HCT116 (cell line): ENCODE results near the gene LASP1. TPM values are rescaled to one million over a fixed set of nuclear protein-coding genes. Genes with fewer than 3 reads are reported as not detected.

ENCODE experiments used
- ATAC-seq: fragments of 200-7000 bp; cut with Tn5 transposase; 2 replicates; pipeline ENCODE4 v1.9.1; 2020; ENCODE audit warnings: mild to moderate bottlenecking, moderate library complexity
- BruUV-seq: library from RNA; stranded (reverse); fragments of 400-500 nt; replicated peaks from 2 replicates; lab custom pipeline; 2021; lab: Mats Ljungman, UMichigan
- CTCF ChIA-PET: fragments of 300-600 bp; sonication (Branson Sonifier 250); formaldehyde crosslinking; loops from one replicate; lab custom pipeline; 2021; ENCODE audit warnings: antibody characterized with exemption; lab: Charles Lee
- POLR2A ChIA-PET: fragments of 300-600, 350-600 bp; sonication (Branson Sonifier 250); formaldehyde crosslinking; loops from one replicate; lab custom pipeline; 2021; ENCODE audit warnings: antibody characterized with exemption; lab: Charles Lee
- RAD21 ChIA-PET, 2 experiments: fragments of 300-600 bp; sonication (Branson Sonifier 250); formaldehyde crosslinking; loops; one replicate each; lab custom pipeline; 2023; ENCODE audit warnings: low total read pairs in 2 of 2; ENCODE audit not compliant: uncharacterized antibody in 2 of 2, unreplicated experiment in 2 of 2, low non-redundant PET in 1 of 2; lab: Charles Lee
- DNase-seq: peaks from one replicate; pipeline ENCODE4 v3.0.0-alpha.2; 2010; ENCODE audit warnings: low read depth, low spot score
- H2AFZ ChIP-seq: fragments of 200-600 bp; shearing (Covaris generic), sonication (generic); 2 replicates; pipeline ENCODE4 v1.6.1; 2017; ENCODE audit warnings: low read depth, mixed run types, mixed read lengths, antibody characterized with exemption, low read length; ENCODE audit not compliant: poor library complexity, severe bottlenecking
- H3K27ac ChIP-seq: 2 replicates; pipeline ENCODE4 v1.5.1; 2012; ENCODE audit warnings: low read depth, low read length
- H3K27me3 ChIP-seq: fragments of 200-600 bp; sonication (generic); 2 replicates; pipeline ENCODE4 v1.6.1; 2016; ENCODE audit warnings: mixed run types, low read length, mixed read lengths; ENCODE audit not compliant: insufficient read depth
- H3K36me3 ChIP-seq, 2 experiments: fragments of 200-500 bp in 1 of 2; fragments of 200-600 bp in 1 of 2; sonication (Bioruptor generic) in 1 of 2; sonication (generic) in 1 of 2; 2 replicates each; pipeline versions ENCODE4 v1.5.1 to v1.6.1; 2014 to 2016; ENCODE audit warnings: low read length in 2 of 2, inconsistent platforms in 1 of 2, mixed read lengths in 1 of 2, mixed run types in 1 of 2; ENCODE audit not compliant: insufficient read depth in 2 of 2, control insufficient read depth in 1 of 2
- H3K4me1 ChIP-seq, 2 experiments: fragments of 200-600 bp in 1 of 2; sonication (generic) in 1 of 2; 2 replicates each; pipeline versions ENCODE4 v1.5.1 to v1.6.1; 2012 to 2017; ENCODE audit warnings: low read length in 2 of 2, inconsistent platforms in 1 of 2, mild to moderate bottlenecking in 1 of 2, mixed read lengths in 1 of 2, mixed run types in 1 of 2, moderate library complexity in 1 of 2; ENCODE audit not compliant: insufficient read depth in 2 of 2, control insufficient read depth in 1 of 2
- H3K4me2 ChIP-seq: fragments of 200-600 bp; sonication (generic); 2 replicates; pipeline ENCODE4 v1.6.1; 2017; ENCODE audit warnings: mixed run types, low read length, mixed read lengths
- H3K4me3 ChIP-seq, 2 experiments: fragments of 200-600 bp in 1 of 2; sonication (generic) in 1 of 2; replicated peaks in 1 of 2; 2 replicates each; pipeline ENCODE4 v1.5.1; 2011 to 2016; ENCODE audit warnings: low read length in 2 of 2, control low read depth in 1 of 2, low read depth in 1 of 2, mild to moderate bottlenecking in 1 of 2, mixed read lengths in 1 of 2, mixed run types in 1 of 2
- H3K79me2 ChIP-seq: fragments of 200-600 bp; sonication (generic); 2 replicates; pipeline ENCODE4 v1.6.1; 2017; ENCODE audit warnings: mild to moderate bottlenecking, mixed run types, low read length, moderate library complexity, mixed read lengths; ENCODE audit not compliant: insufficient read depth
- H3K9ac ChIP-seq: fragments of 200-600 bp; sonication (generic); 2 replicates; pipeline ENCODE4 v1.6.1; 2016; ENCODE audit warnings: low read length, mixed read lengths
- H3K9me2 ChIP-seq: fragments of 200-600 bp; sonication (generic), shearing (Covaris generic); 2 replicates; pipeline ENCODE4 v1.6.1; 2017; ENCODE audit warnings: mixed run types, mild to moderate bottlenecking, moderate library complexity; ENCODE audit not compliant: insufficient read depth
- H3K9me3 ChIP-seq, 2 experiments: fragments of 200-500 bp in 1 of 2; fragments of 200-600 bp in 1 of 2; sonication (Bioruptor generic) in 1 of 2; sonication (generic) in 1 of 2; 2 replicates each; pipeline ENCODE4 v1.6.1; 2014 to 2017; ENCODE audit warnings: low read length in 2 of 2, mixed read lengths in 2 of 2, inconsistent platforms in 1 of 2, low read depth in 1 of 2, mild to moderate bottlenecking in 1 of 2, mixed run types in 1 of 2, moderate library complexity in 1 of 2; ENCODE audit not compliant: control insufficient read depth in 1 of 2, insufficient read depth in 1 of 2
- H4K20me1 ChIP-seq: fragments of 200-600 bp; sonication (generic), shearing (Covaris generic); 2 replicates; pipeline ENCODE4 v1.6.1; 2017; ENCODE audit warnings: mixed run types, mild to moderate bottlenecking, moderate library complexity; ENCODE audit not compliant: insufficient read depth
- ATF3 ChIP-seq: IDR thresholded peaks from 2 replicates; pipeline ENCODE4 v1.6.1; 2012
- CBX3 ChIP-seq: IDR thresholded peaks from 2 replicates; pipeline ENCODE4 v1.6.1; 2012; ENCODE audit warnings: low read depth
- CEBPB ChIP-seq: IDR thresholded peaks from 2 replicates; pipeline ENCODE4 v1.6.1; 2012; ENCODE audit warnings: low read depth
- CTCF ChIP-seq, 3 experiments: fragments of 200-600 bp in 1 of 3; sonication (generic) in 1 of 3; IDR thresholded peaks in 2 of 3; conservative IDR thresholded peaks in 1 of 3; 2 replicates each; pipeline ENCODE4 v1.5.1; 2012 to 2017; ENCODE audit warnings: low read depth in 2 of 3, low read length in 2 of 3, antibody characterized with exemption in 1 of 3, borderline replicate concordance in 1 of 3, control low read depth in 1 of 3, mild to moderate bottlenecking in 1 of 3, mixed read lengths in 1 of 3, mixed run types in 1 of 3, moderate library complexity in 1 of 3; ENCODE audit not compliant: insufficient read depth in 1 of 3
- EZH2 ChIP-seq: fragments of 200-600 bp; sonication (generic); IDR thresholded peaks from 2 replicates; pipeline ENCODE4 v1.6.1; 2017; ENCODE audit warnings: antibody characterized with exemption, mixed run types
- FOSL1 ChIP-seq: IDR thresholded peaks from 2 replicates; pipeline ENCODE4 v1.6.1; 2012; ENCODE audit warnings: low read depth
- POLR2A ChIP-seq: IDR thresholded peaks from 2 replicates; pipeline ENCODE4 v1.7.0; 2011; ENCODE audit warnings: borderline replicate concordance; ENCODE audit not compliant: insufficient read depth, insufficient read length; ENCODE audit errors: extremely low read depth
- SP1 ChIP-seq: IDR thresholded peaks from 2 replicates; pipeline ENCODE4 v1.6.1; 2012; ENCODE audit warnings: low read depth
- SRF ChIP-seq: IDR thresholded peaks from 2 replicates; pipeline ENCODE4 v1.6.1; 2012; ENCODE audit warnings: low read depth
- ZFX ChIP-seq: fragments of 450-650 bp; IDR thresholded peaks from 2 replicates; pipeline ENCODE4 v1.6.1; 2017
- intact Hi-C: fragments of 100-400 bp; cut with micrococcal nuclease; formaldehyde crosslinking; loops from 2 replicates; pipeline ENCODE4 v1.10.0; 2022
- total RNA-seq: library from RNA; stranded (reverse); gene quantifications from one replicate; pipeline ENCODE4 v1.2.1, GENCODE V29; 2021; ENCODE audit not compliant: unreplicated experiment

The LASP1 gene
- total RNA-seq, 1 experiment from 2014 or later, result 149 TPM

- ChIA-PET POLR2A (no interaction called here), RAD21 (no interaction called here), CTCF (no interaction called here)
- no peak overlapping the region for H3K4me2 ChIP-seq
- no peak overlapping the region for H3K4me3 ChIP-seq
- ATAC-seq (no peak), DNase-seq (no peak)
- H3K79me2 ChIP-seq, result peaks cover 13% of the 10 kb centered on the region
- H3K36me3 ChIP-seq, result peaks cover 27 to 30% of the 10 kb centered on the region in 2 experiments
- no peaks in the 10 kb centered on the region for H3K9me2 ChIP-seq
- H3K27me3 ChIP-seq, result no peaks in the 10 kb centered on the region
- no peak overlapping the region for H2AFZ ChIP-seq
- H3K4me1 ChIP-seq, result no peaks in the 10 kb centered on the region
- BruUV-seq, result no TSS peak
- H3K9me3 ChIP-seq, result no peaks in the 10 kb centered on the region
- intact Hi-C loops, result no loop called here
- TF ChIP-seq CBX3 (no peak), CTCF (IDR thresholded peaks at IDR 0.05 in 2 of 3, conservative IDR thresholded peaks at IDR 0.05 in 1 of 3; ENCODE audit: borderline replicate concordance in 1 of 3, insufficient read depth in 1 of 3, low read depth in 2 of 3, low read length in 2 of 3) (no peak), SRF (no peak), FOSL1 (no peak), EZH2 (no peak)
- H3K27ac ChIP-seq, result no peak overlapping the region
- no peaks in the 10 kb centered on the region for H4K20me1 ChIP-seq
- no peak overlapping the region for H3K9ac ChIP-seq
Observed at GRCh38 chr17:38898812-38899348, 29.0 kb downstream of the LASP1 start.

- Histone ChIP-seq H4K20me1 (no peaks in the 10 kb centered on the region), H3K4me2 (no peak overlapping the region)
Observed at GRCh38 chr17:38899421-38899820, 29.6 kb downstream of the LASP1 start.

More at GRCh38 chr17:38899421-38899820, 29.6 kb downstream of the LASP1 start:
- BruUV-seq, result no TSS peak
- peaks cover 17% of the 10 kb centered on the region for H3K79me2 ChIP-seq
- CTCF ChIA-PET, result no interaction called here
- H3K9ac ChIP-seq, result no peak overlapping the region
- H3K4me3 ChIP-seq, result no peak overlapping the region
- no peaks in the 10 kb centered on the region for H3K4me1 ChIP-seq
- intact Hi-C loops, result no loop called here
- no peaks in the 10 kb centered on the region for H3K27me3 ChIP-seq
- no peak overlapping the region for H3K27ac ChIP-seq
- no peak overlapping the region for H2AFZ ChIP-seq
- RAD21 ChIA-PET, result no interaction called here
- ATAC-seq (no peak), DNase-seq (no peak)
- POLR2A ChIA-PET, result no interaction called here
- no peaks in the 10 kb centered on the region for H3K9me3 ChIP-seq
- H3K36me3 ChIP-seq, result peaks cover 30 to 31% of the 10 kb centered on the region in 2 experiments
- no peaks in the 10 kb centered on the region for H3K9me2 ChIP-seq
- TF ChIP-seq POLR2A, result no peak
- no peak for TF ChIP-seq SP1
- no peak for TF ChIP-seq ATF3
- no peak for TF ChIP-seq CEBPB
- TF ChIP-seq ZFX, result no peak
